Activated T-cell treated with anti-CD3 and anti-CD28 coated beads, Interleukin-2, amount 50 U/mL, for 1 hour (primary cell): ENCODE results near the gene GRM1.

Experiments used
- DNase-seq: peaks from one replicate; pipeline ENCODE4 v3.0.0-alpha.2; 2020

GRM1 gene

DNA sequence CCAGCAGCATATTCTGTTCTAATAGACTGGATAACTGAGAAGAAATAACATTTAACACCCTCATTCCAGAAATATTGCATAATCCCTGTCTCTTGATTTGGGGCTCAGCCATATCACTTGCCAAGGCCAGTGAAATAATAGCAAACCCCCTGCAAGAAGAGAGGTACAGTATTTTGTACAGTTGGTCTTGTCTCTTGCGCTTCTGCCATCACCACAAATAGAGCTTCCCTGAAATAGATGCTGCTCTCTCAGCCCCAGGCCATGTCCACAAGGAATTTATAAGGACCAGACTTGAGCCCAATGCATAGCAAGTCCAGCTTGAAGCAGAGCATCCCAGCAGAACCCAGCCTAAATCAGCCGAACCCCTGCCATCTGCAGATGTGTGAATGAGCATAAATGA, 254.0 kb downstream of the GRM1 start:
- DNase-seq: no peak

GRCh38 chr6:146284311-146284710, 255.4 kb downstream of the GRM1 start:
- no peak for DNase-seq

GRCh38 chr6:146286961-146287360, 258.1 kb downstream of the GRM1 start:
- DNase-seq: no peak

GRCh38 chr6:146287691-146288369, 259.0 kb downstream of the GRM1 start:
- no peak for DNase-seq

GRCh38 chr6:146289816-146290588, 261.1 kb downstream of the GRM1 start:
- no peak for DNase-seq

DNA sequence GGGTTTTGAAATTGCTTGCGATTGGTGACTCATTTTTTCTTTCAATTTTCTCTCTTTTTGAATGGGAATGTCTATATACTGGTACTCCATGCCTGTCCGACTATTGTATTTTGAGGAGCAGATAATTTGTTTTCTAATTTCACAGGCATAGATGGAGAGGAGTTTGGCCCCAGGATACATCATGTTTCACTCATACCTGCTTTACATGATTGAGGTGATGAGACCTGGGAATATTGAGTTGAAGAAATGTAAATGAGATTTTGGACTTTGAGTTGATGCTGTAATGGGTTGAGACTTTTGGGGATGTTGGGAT, 261.7 kb downstream of the GRM1 start:
- DNase-seq: no peak

DNA sequence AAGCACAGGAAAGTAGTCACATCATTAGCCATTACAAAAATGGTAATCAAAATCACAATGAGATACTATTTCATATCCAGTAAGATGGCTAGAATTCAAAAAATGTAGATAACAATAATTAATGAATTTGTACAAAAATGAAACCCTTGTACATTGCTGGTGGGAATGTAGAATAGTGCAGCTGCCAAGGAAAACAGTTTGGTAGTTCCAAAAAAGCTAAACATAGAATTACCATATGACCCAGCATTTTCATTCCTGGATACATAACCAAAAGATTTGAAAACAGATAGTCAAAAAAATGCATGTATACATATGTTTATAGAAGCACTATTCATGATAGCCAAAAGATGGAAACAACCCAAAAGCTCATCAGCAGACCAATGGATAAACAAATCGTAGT, 263.6 kb downstream of the GRM1 start:
- no peak for DNase-seq

DNA sequence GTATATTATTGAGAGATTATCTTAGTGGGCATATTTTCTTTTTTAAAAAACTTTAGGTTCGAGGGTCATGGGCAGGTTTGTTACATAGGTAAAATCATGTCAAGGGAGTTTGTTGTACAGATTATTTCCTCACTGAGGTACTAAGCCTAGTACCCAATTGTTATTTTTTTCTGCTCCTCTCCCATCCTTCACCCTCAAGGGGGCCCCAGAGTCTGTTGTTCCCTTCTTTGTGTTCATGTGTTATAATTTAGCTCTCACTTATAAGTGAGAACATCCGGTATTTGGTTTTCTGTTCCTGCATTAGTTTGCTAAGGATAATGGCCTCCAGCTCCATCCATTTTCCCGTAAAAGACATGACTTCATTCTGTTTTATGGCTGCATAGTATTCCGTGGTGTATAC, 266.8 kb downstream of the GRM1 start:
- no peak for DNase-seq

- no peak for DNase-seq
Observed at GRCh38 chr6:146297815-146298214, 269.0 kb downstream of the GRM1 start.

DNA sequence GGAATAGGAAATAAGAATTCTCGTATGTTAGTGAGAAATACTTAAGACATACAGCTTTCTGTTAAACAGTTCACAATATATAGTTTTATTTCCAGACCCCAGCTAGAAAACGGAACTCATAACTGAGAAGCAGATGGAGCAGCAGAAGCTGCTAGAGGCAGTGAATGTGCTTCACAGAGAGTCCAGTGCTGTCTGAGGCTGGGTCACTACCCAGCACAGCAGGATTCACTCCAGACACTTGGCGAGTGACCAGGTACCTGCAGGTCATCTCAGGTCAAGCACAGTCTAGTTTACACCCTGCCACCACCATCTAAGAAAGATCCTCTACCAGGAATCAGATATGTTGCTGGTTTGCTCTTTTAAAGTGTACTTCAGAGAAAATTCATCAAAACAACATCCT, 271.7 kb downstream of the GRM1 start:
- DNase-seq: no peak

DNA sequence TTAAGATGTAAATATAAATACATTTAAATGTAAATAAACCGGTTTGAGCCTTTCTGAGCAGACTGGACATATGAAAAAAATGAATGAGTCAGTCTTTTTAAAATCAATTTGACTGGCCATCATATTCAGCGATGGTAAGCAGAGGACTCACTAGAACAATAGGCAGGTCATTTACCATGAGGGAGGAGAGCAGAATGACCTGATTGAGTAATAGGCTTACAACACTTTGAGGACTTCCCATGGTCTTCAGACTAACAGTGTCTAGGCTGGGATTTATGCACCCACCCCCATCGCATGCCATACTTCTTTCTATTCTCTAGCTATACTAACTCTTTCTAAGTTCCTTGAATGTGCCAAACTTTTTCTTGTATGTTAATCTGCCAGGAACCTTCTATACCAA, 272.9 kb downstream of the GRM1 start:
- no peak for DNase-seq

DNA sequence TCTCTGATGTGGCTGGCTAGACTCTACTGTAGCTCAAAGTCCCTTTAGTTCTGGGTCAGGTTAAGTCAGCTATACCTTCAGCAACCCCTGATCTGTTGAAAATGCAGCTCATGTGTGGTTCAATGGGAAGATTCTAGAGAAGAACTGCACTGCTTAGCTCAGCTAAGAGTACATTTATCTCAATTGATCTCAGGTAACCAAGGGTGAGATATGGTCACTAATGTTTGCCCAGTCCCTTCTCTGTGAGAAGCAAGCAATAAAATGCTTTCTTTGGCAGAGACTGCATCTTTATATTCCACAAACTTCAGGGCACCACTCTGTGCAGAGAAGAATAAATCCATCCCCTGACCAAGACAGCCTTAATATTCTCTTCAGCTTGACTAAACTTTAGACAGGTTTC, 274.1 kb downstream of the GRM1 start:
- DNase-seq: no peak

DNA sequence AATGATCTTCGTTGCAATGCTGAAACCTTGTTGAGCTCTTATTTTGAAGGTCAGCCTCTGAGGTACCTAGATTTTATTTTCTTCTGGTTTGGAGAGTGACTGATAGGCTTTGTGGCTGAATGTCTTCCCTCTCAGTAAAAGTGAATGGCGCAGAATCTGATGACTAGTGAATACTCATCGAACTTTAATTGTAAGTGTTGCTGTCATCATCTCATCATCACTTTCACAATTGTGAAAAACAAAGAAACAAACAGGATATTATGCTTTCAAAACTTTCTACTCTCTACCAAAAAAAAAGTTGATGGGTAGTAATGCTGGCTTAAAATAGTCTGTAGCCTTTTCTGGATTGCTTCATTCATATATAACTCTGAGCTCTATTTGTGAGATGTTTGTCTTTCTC, 275.3 kb downstream of the GRM1 start:
- DNase-seq: no peak

DNA sequence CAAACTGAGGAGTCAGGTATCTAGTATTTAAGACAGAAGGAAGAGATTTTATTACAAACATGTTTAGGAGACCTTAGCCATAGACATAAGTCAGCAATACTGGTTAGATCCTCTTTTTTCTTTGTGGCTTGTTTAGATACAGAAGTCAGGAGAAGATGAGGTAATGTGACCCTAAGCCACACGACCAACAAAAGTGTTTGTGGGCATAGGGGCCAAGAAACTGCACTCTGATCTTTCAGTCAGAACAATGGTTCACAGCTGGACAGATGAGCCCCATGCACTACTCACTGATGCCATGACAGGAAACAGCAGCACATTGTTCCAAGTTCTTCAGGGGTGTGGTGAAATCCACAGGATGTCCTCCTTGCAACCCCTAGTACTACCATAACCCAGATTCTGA, 276.2 kb downstream of the GRM1 start:
- no peak for DNase-seq

DNA sequence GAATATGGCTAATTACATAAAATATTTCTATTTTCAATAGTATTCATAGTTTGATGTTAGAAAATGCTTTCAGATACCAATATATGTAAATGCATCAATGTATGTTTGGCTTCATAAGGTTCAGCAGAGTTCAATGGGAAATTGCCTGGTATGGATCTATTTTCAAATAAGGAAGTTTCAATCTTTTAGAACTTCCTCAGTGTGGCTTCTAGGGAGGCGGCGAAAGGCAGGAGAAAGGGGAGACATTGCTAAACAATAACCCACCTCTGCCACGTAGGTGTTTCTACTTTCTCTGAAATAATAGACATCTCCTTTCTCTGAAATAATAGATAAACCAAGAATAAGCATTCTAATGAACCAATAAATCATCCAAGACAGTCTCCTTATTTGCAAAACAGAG, 277.1 kb downstream of the GRM1 start:
- no peak for DNase-seq

DNA sequence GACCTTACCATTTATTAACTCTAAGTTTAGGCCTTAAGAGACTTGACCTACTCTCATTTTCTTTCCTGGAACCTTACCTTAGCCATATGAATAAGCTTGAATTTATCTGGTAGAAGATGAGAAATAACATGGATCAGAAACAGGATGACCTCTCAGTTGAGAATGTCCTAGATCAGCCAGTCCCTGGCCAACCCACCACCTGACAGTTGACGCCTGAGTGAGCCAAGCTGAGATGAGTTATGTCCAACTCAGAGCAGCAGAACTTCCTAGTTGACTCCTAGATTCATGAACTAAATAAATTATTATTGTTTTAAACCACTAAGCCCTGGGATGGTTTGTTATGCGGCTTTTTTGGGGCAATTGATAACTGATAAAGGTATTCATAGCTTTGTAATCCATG, 281.8 kb downstream of the GRM1 start:
- DNase-seq: no peak

DNA sequence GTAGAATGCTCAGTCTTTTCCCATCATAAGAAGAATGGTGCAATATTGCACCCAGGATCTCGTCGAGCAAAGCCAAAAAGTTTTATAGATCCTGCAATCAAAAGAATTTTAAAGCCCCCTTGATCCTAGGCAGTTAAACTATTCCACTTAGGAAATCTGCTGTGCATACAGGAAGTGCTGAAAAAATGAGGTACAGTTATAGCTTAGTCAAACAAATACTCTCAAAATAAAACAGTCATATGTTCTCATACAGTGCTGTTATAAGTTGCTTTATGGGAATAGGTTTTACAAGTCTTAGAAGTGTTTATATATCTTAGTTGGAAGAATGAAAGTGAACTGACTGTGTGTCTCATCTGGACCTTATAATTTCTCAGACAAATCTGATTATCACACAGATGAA, 282.2 kb downstream of the GRM1 start:
- DNase-seq: no peak

DNA sequence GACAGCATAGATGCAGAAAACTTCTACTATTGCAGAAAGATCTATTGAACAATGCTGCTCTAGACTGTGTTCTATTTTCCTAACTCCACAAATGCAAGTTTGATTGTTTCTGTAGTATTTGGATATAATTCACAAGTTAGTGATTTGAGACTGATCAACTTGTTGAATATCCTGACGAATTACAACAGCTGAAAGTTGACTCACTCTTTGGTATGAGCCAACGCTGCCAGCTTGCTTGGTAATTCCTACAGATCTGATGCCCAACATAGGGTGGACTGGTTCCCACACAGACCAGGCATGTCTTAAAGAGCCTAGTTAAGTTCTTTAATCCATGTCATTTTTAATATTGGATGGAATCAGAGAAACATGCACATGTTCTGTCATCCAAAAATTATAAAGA, 283.7 kb downstream of the GRM1 start:
- DNase-seq: no peak

GRCh38 chr6:146315381-146316174, 286.7 kb downstream of the GRM1 start:
- no peak for DNase-seq

DNA sequence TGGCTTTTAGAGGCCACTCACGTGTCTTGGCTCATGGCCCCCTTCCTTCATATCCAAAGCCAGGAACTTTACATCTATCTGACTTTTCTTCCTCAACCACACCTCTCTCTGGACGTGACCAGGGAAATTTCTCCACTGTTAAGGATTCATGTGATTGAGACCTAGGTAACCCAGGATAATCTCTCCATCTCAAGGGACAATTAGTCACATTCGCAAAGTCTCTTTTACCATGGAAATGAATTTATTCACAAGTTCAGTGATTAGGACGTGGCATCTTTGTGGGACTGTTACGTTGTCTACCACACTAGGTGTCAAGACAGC, 287.3 kb downstream of the GRM1 start:
- no peak for DNase-seq

DNA sequence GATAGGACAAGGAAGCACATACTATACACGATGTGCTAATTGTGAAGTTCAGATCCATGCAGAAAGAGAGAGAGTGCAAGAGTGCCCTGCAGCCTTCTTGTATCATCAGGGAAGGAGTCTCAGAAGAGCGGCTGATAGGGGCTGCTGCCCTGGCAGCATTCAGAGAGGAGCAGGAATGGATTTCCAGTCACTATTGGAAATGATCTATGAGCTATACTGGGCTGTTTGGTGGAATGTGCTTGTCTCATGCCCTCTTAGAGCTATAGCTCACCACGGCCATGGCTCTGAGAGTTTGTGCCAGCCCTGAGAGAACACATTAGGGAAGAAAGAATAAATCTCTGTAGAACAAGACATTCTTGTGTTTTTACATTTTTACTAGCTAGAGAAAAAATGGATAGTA, 302.2 kb downstream of the GRM1 start:
- no peak for DNase-seq

DNA sequence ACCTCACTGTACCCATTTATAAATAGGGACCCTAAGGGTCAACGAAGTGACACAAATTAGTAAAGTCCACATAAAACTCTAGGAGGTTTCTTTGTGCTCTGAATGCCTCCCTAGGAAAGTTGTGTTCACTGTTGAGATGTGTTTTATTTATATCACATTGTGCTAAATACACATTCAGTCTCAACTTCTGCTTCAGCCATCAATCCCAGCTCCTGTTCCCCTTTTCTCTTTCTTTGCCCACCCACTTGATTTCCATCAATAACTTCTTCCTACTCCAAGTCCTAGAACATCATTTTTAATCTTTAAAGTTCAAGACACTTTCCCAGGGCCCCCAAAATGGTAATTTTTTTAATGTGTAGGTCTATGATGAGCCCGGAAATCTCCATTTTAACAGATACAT, 306.5 kb downstream of the GRM1 start:
- DNase-seq: no peak

DNA sequence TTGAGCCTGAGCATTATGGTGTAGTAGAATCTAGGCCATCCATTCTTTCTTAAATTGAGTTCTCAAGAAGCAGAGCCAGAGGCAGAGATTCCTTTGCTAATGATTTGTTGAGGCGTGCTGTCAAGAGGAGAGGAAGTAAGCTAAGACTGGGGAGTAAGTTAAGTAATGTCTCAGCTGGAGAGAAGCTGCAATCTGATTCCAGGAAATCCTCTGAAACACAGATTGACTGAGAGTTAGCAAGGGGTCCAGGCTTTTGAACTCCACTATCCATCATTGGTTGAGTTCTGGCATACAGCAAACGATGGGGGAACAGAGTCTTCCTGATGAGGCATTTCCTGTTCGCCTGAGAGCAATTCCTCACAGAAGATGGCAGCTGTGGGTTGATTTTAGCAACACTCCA, 307.3 kb downstream of the GRM1 start:
- no peak for DNase-seq

DNA sequence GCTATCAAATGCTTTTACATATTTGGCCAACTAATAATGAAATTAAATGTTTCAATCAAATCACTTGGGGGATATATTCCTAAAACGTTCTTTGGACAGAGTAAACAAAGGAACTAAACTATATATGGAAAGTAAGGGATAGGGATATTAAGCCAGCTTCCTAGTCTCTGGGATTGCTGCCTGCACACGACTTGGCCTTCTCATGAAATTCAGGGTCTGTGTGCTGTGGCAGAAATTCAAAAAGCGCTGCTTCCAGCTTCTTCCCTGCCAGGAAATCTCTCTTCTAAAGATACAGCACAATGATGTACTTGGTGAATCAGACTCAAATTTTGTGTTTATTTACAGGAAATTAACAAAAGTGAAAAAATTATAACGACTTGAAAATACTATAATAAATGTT, 308.5 kb downstream of the GRM1 start:
- no peak for DNase-seq
